Cardiac fibroblast (primary cell): ENCODE measurements around the gene ART4.
A peak's percentile ranks its signal among the peaks of the same experiment; 100 is the strongest.

Experiments used
- DNase-seq, 2 donors: peaks; one replicate each; pipeline versions ENCODE4 v3.0.0 to v3.0.0-alpha.2; 2010; ENCODE audit warnings: low read depth in 2 of 2
- H3K4me3 ChIP-seq, 2 donors: replicated peaks in 1 of 2; 1 replicate in 1 of 2; 2 replicates in 1 of 2; pipeline ENCODE4 v1.5.1; 2011; ENCODE audit warnings: low read depth in 2 of 2, low read length in 2 of 2, mild to moderate bottlenecking in 2 of 2, moderate library complexity in 1 of 2
- TF ChIP-seq, protein P1 (sequence below): IDR thresholded peaks from one replicate; pipeline ENCODE4 v1.5.1; 2011; ENCODE audit warnings: low read depth, mild to moderate bottlenecking, low read length, inconsistent platforms

ART4 gene

DNA sequence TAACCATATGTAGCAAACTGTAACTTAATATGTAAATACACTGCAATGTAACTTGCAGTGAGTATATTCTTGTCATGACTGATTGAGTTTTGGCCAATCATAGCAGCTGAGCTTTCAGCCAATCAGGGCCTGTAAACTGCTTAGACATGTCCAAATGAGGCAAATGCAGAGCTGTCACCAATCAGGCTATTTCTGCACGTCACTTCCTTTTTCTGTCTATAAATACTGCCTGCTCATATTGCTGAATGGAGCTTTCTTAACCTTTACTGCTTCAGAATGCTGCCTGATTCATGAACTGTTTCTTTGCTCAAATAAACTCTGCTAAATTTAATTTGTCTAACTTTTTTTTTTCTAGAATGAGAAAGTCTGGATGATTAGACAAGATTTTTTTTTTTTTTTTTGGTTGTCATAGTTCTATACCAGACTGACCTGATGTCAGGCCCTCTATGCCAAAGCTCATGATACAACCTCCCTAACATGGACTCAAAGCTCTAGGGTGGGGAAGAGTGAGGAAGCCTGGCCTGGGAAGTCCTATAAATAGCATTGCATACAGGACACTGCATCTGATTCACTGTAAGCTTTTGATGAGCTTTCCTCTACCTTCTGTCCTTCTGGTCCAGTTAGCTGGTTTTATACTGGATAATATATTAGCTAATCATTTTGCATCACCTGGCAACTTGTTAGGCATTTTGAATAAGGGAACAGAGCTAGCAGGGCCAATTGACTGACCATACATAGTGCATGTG, 30.3 kb upstream of the ART4 start:
- DNase-seq: peak in 1 of 2 donors; percentile 21
- TF ChIP-seq, protein P1, sequence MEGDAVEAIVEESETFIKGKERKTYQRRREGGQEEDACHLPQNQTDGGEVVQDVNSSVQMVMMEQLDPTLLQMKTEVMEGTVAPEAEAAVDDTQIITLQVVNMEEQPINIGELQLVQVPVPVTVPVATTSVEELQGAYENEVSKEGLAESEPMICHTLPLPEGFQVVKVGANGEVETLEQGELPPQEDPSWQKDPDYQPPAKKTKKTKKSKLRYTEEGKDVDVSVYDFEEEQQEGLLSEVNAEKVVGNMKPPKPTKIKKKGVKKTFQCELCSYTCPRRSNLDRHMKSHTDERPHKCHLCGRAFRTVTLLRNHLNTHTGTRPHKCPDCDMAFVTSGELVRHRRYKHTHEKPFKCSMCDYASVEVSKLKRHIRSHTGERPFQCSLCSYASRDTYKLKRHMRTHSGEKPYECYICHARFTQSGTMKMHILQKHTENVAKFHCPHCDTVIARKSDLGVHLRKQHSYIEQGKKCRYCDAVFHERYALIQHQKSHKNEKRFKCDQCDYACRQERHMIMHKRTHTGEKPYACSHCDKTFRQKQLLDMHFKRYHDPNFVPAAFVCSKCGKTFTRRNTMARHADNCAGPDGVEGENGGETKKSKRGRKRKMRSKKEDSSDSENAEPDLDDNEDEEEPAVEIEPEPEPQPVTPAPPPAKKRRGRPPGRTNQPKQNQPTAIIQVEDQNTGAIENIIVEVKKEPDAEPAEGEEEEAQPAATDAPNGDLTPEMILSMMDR: no peak
- no peak overlapping the region for H3K4me3 ChIP-seq

DNA sequence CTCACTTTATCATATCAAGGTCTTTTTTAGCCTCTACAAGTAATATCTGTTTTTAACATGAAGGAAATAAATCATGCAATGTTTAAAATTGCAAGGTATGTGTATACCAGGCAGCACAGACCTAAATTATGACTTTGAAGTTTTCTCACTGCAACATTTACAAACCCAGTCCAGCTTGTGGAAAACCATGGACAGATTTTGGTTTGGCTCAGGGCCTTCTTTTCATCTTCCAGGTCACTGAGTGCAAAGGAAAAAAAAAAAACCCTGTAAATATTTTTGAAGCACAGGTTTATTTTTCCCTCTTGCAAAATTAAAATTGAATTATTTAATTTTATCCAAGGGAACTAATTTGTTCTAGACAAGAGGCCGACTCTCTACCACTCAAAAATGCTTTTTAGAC, 28.6 kb upstream of the ART4 start:
- TF ChIP-seq, protein P1: no peak
- no peak for DNase-seq
- H3K4me3 ChIP-seq: no peak overlapping the region

DNA sequence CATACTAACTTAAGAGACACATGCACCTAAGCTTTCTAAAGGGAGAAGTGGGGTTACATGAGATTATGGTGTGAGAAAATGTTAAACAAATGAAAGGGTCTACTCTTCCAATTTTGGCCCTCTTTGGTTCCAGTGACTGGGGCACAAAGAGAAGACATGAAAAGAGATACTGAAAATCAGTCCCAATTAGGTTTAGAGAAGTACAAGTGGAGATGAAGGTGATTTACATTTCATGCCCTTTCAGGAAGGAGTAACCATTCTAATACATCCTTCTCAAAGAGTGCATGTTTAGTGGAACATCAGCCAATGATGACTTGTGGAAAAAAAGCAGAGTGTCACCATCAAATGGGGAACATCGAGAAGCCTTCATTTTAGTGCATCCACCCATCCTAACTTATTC, 27.9 kb upstream of the ART4 start:
- TF ChIP-seq, protein P1: no peak

DNA sequence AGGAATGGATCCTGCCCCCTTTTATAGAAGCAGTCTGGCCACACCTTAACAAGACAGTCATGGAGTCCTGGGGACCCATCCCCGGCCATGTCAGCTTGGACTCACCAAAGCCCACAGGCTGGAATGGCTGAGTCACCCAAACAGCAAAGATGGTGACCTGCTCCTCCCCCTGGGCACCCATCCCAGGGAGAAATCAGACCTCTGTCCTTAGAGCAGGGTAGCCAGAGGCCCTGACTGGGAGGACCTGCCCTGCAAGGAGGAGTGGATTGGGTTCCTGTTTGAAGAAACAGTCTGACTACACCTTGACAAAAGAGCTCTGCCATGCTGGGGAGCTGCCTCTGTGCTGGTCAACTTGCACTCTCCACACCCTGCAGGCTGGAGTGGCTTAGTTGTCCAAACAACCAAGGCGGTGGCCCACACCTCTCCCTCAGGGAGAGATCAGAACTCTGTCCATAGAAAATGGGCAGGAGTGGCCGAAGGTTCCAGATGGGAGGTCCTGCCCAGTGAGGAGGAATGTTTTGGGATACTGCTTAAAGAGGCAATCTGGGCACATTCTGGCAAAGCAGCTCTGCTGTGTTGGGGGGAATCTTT, 25.7 kb upstream of the ART4 start:
- peak; percentile 35 to 43 for DNase-seq
- TF ChIP-seq, protein P1: no peak
- H3K4me3 ChIP-seq: no peak overlapping the region

More for the DNA sequence above, 27.9 kb upstream of the ART4 start:
- H3K4me3 ChIP-seq: no peak overlapping the region
- DNase-seq: no peak

DNA sequence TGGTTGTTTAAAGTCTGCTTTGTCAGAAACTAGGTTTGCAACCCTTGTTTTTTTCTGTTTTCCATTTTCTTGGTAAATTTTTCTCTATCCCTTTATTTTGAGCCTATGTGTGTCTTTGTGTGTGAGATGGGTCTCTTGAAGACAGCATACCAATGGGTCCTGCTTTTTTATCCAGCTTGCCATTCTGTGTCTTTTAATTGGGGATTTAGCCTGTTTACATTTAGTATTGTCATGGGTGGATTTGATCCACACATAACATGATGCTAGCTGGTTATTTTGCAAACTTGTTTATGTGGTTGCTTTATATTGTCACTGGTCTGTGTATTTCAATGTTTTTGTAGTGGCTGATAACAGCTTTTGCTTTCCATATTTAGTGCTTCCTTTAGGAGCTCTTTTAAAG, 17.2 kb upstream of the ART4 start:
- no peak for DNase-seq
- H3K4me3 ChIP-seq: no peak overlapping the region
- TF ChIP-seq, protein P1: no peak

DNA sequence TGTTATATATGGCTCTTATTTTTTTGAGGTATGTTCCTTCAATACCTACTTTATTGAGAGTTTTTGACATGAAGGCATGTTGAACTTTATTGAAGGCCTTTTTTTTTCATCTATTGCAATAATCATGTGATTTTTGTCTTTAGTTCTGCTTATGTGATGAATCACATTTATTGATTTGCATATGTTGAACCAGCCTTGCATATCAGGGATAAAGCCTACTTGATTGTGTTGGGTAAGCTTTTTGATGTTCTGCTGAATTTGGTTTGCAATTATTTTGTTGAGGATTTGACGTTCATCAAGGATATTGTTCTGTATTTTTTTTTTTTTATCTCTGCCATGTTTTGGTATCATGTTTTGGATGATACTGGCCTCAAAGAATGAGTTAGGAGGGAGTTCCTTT, 15.2 kb upstream of the ART4 start:
- no peak for DNase-seq
- no peak overlapping the region for H3K4me3 ChIP-seq
- TF ChIP-seq, protein P1: no peak
